Measurements from ENCODE around the gene MAPK11. TPM values are rescaled to one million over a fixed set of nuclear protein-coding genes. Genes with fewer than 3 reads are reported as not detected.

Gene MAPK11
- total RNA-seq, 1 donor from 2014 or later, result 33.2 TPM

Other genes starting within 250 kb of the MAPK11 start
- gene TTLL8, start 212.1 kb downstream of the MAPK11 start, total RNA-seq, result not detected in 2 replicates
- gene MLC1, start 185.0 kb downstream of the MAPK11 start, total RNA-seq, result 0.39 and 0.59 TPM in 2 replicates
- gene MOV10L1, start 180.4 kb downstream of the MAPK11 start, total RNA-seq, result not detected in 2 replicates
- gene PANX2, start 99.6 kb downstream of the MAPK11 start, total RNA-seq, result 0.24 and 0.37 TPM in 2 replicates
- 124 TPM in 2 replicates for gene TRABD, start 84.5 kb downstream of the MAPK11 start, total RNA-seq
- gene SELENOO, start 69.4 kb downstream of the MAPK11 start, total RNA-seq, result 24.2 and 25.2 TPM in 2 replicates
- 65.9 and 68.8 TPM in 2 replicates for gene TUBGCP6, start 25.4 kb downstream of the MAPK11 start, total RNA-seq
- gene HDAC10, start 19.1 kb downstream of the MAPK11 start, total RNA-seq, result 91.9 and 93.8 TPM in 2 replicates
- 7.7 and 8.8 TPM in 2 replicates for gene MAPK12, start 8.7 kb downstream of the MAPK11 start, total RNA-seq
- 18.3 and 20.8 TPM in 2 replicates for gene PLXNB2, start 37.3 kb upstream of the MAPK11 start, total RNA-seq
- gene DENND6B, start 56.6 kb upstream of the MAPK11 start, total RNA-seq, result 2.8 and 2.9 TPM in 2 replicates
- 60.8 and 64.6 TPM in 2 replicates for gene PPP6R2, start 72.9 kb upstream of the MAPK11 start, total RNA-seq
- 175 and 181 TPM in 2 replicates for gene SBF1, start 204.7 kb upstream of the MAPK11 start, total RNA-seq
- gene ADM2, start 211.2 kb upstream of the MAPK11 start, total RNA-seq, result 4.5 and 6.2 TPM in 2 replicates
- gene MIOX, start 216.5 kb upstream of the MAPK11 start, total RNA-seq, result 0.32 TPM in 1 of 2 replicates, not detected in the other
- 124 and 136 TPM in 2 replicates for gene LMF2, start 237.3 kb upstream of the MAPK11 start, total RNA-seq
- gene NCAPH2, start 237.8 kb upstream of the MAPK11 start, total RNA-seq, result 97.5 and 104 TPM in 2 replicates

Data from T-helper 1 cell treated with Interleukin-12 subunit alpha and Interleukin-12 subunit beta and Interleukin-4 antibody, amounts not matched to agents 30 ng/mL and 1 ng/mL, for 36 hours (primary cell).